UCSD-AML1 (cell line): ENCODE measurements around the gene GPR78.
A peak's percentile ranks its signal among the peaks of the same experiment; 100 is the strongest.

Experiments
- DNase-seq: peaks from one replicate; lab custom pipeline; 2025; ENCODE audit not compliant: unreplicated experiment; lab: John Stamatoyannopoulos, UW

The GPR78 gene

GRCh38 chr4:8598391-8599090 is 18.3 kb downstream of the GPR78 start:
- DNase-seq = no peak

- DNase-seq = no peak
These were observed 18.9 kb downstream of the GPR78 start for GRCh38 chr4:8599091-8599460.

GRCh38 chr4:8599657-8600056 is 19.5 kb downstream of the GPR78 start:
- peak; percentile 74 for DNase-seq

GRCh38 chr4:8600266-8600665 is 20.1 kb downstream of the GPR78 start:
- no peak for DNase-seq

GRCh38 chr4:8600686-8601085 is 20.5 kb downstream of the GPR78 start:
- DNase-seq = no peak

- DNase-seq = no peak
These were observed 20.9 kb downstream of the GPR78 start for GRCh38 chr4:8601086-8601485.

GRCh38 chr4:8601556-8601955 is 21.4 kb downstream of the GPR78 start:
- DNase-seq = no peak

- peak; percentile 86 for DNase-seq
These were observed 22.7 kb downstream of the GPR78 start for GRCh38 chr4:8602686-8603430.

- DNase-seq = no peak
These were observed 23.7 kb downstream of the GPR78 start for GRCh38 chr4:8603931-8604330.

- DNase-seq = no peak
These were observed 25.1 kb downstream of the GPR78 start for GRCh38 chr4:8605289-8605688.

GRCh38 chr4:8606476-8606875 is 26.3 kb downstream of the GPR78 start:
- DNase-seq = no peak

GRCh38 chr4:8606966-8607365 is 26.8 kb downstream of the GPR78 start:
- no peak for DNase-seq

GRCh38 chr4:8607603-8608481 is 27.6 kb downstream of the GPR78 start:
- DNase-seq = peak; percentile 56

GRCh38 chr4:8608714-8609391 is 28.7 kb downstream of the GPR78 start:
- no peak for DNase-seq

GRCh38 chr4:8609406-8609805 is 29.2 kb downstream of the GPR78 start:
- no peak for DNase-seq

GRCh38 chr4:8609824-8610350 is 29.7 kb downstream of the GPR78 start:
- no peak for DNase-seq

GRCh38 chr4:8610858-8611616 is 30.8 kb downstream of the GPR78 start:
- DNase-seq = no peak

- DNase-seq = no peak
These were observed 32.5 kb downstream of the GPR78 start for GRCh38 chr4:8612646-8613045.

- DNase-seq = no peak
These were observed 33.5 kb downstream of the GPR78 start for GRCh38 chr4:8613421-8614364.
